IMR-90 (cell line): Measurements from ENCODE around the gene ABCA10. TPM values are rescaled to one million over a fixed set of nuclear protein-coding genes. Genes with fewer than 3 reads are reported as not detected.

ENCODE experiments used
- ATAC-seq: fragments of 200-7000 bp; cut with Tn5 transposase; 2 replicates; pipeline ENCODE4 v1.9.1; 2020; ENCODE audit warnings: low read depth, mild to moderate bottlenecking, moderate library complexity
- BruUV-seq: library from RNA; stranded (reverse); fragments of 400-500 nt; replicated peaks from 2 replicates; lab custom pipeline; 2021; lab: Mats Ljungman, UMichigan
- CTCF ChIA-PET: fragments of 300-600 bp; formaldehyde crosslinking; extraction: SDS; loops from one replicate; lab custom pipeline; 2021; ENCODE audit warnings: antibody characterized with exemption; lab: Yijun Ruan, JAX
- POLR2A ChIA-PET: fragments of 300-600 bp; sonication (Branson Sonifier 250); formaldehyde crosslinking; loops from one replicate; lab custom pipeline; 2022; ENCODE audit warnings: antibody characterized with exemption; ENCODE audit not compliant: unreplicated experiment; lab: Charles Lee
- DNase-seq: peaks from one replicate; pipeline ENCODE4 v3.0.0; 2013
- H2AFZ ChIP-seq: replicated peaks from 2 replicates; pipeline ENCODE3; 2013; ENCODE audit warnings: low read length, mild to moderate bottlenecking; ENCODE audit not compliant: poor library complexity
- H2AK5ac ChIP-seq: 2 replicates; pipeline ENCODE4 v1.6.1; 2013; ENCODE audit warnings: low read depth, low read length, inconsistent platforms
- H2AK9ac ChIP-seq: replicated peaks from 2 replicates; pipeline ENCODE3; 2013; ENCODE audit warnings: mild to moderate bottlenecking, low read depth, low read length, moderate library complexity; ENCODE audit not compliant: poor library complexity
- H2BK120ac ChIP-seq: 2 replicates; pipeline ENCODE4 v1.6.1; 2013; ENCODE audit warnings: low read depth, low read length, inconsistent platforms
- H2BK15ac ChIP-seq: 3 replicates; pipeline ENCODE4 v1.6.1; 2013; ENCODE audit warnings: low read depth, low read length, inconsistent platforms
- H2BK20ac ChIP-seq: 2 replicates; pipeline ENCODE4 v1.6.1; 2013; ENCODE audit warnings: low read depth, mild to moderate bottlenecking, inconsistent platforms, low read length, moderate library complexity
- H2BK5ac ChIP-seq: 2 replicates; pipeline ENCODE4 v1.6.1; 2013; ENCODE audit warnings: mild to moderate bottlenecking, low read depth, low read length, inconsistent platforms; ENCODE audit not compliant: poor library complexity, severe bottlenecking
- H3K14ac ChIP-seq: replicated peaks from 2 replicates; pipeline ENCODE4 v1.6.1; 2013; ENCODE audit warnings: low read depth, low read length, inconsistent platforms
- H3K18ac ChIP-seq: 2 replicates; pipeline ENCODE4 v1.6.1; 2013; ENCODE audit warnings: low read depth, low read length, control low read depth
- H3K23ac ChIP-seq: 2 replicates; pipeline ENCODE4 v1.6.1; 2013; ENCODE audit warnings: low read depth, low read length, inconsistent platforms
- H3K27ac ChIP-seq: 2 replicates; pipeline ENCODE4 v1.5.1; 2013; ENCODE audit warnings: mild to moderate bottlenecking, control low read depth, low read length; ENCODE audit not compliant: insufficient read depth
- H3K27me3 ChIP-seq: 2 replicates; pipeline ENCODE4 v1.6.1; 2013; ENCODE audit warnings: low read length; ENCODE audit not compliant: control insufficient read depth, insufficient read depth
- H3K36me3 ChIP-seq: 2 replicates; pipeline ENCODE4 v1.6.1; 2013; ENCODE audit warnings: low read length, mixed read lengths; ENCODE audit not compliant: control insufficient read depth, insufficient read depth
- H3K4ac ChIP-seq: 2 replicates; pipeline ENCODE4 v1.6.1; 2013; ENCODE audit warnings: low read depth, low read length, inconsistent platforms
- H3K4me1 ChIP-seq: 2 replicates; pipeline ENCODE4 v1.6.1; 2013; ENCODE audit warnings: low read length, mixed read lengths; ENCODE audit not compliant: control insufficient read depth, insufficient read depth
- H3K4me2 ChIP-seq: 2 replicates; pipeline ENCODE4 v1.6.1; 2013; ENCODE audit warnings: low read depth, mild to moderate bottlenecking, control low read depth, low read length, moderate library complexity
- H3K4me3 ChIP-seq: 2 replicates; pipeline ENCODE4 v1.5.1; 2013; ENCODE audit warnings: low read depth, mild to moderate bottlenecking, control low read depth, low read length, moderate library complexity; ENCODE audit not compliant: insufficient read depth
- H3K56ac ChIP-seq: 2 replicates; pipeline ENCODE4 v1.6.1; 2013; ENCODE audit warnings: low read length, inconsistent platforms; ENCODE audit not compliant: insufficient read depth; ENCODE audit errors: extremely low read depth
- H3K79me1 ChIP-seq, 2 experiments: 2 replicates each; pipeline ENCODE4 v1.6.1; 2013; ENCODE audit warnings: low read length in 2 of 2, inconsistent platforms in 1 of 2, low read depth in 1 of 2
- H3K9ac ChIP-seq: 2 replicates; pipeline ENCODE4 v1.6.1; 2013; ENCODE audit warnings: low read depth, low read length, control low read depth
- H3K9me1 ChIP-seq: 2 replicates; pipeline ENCODE4 v1.6.1; 2013; ENCODE audit warnings: low read length, inconsistent platforms; ENCODE audit not compliant: insufficient read depth
- H3K9me3 ChIP-seq: 2 replicates; pipeline ENCODE4 v1.6.1; 2013; ENCODE audit warnings: low read length; ENCODE audit not compliant: control insufficient read depth, insufficient read depth
- H4K20me1 ChIP-seq: 2 replicates; pipeline ENCODE4 v1.6.1; 2013; ENCODE audit warnings: low read length, inconsistent platforms; ENCODE audit not compliant: insufficient read depth
- H4K5ac ChIP-seq: 2 replicates; pipeline ENCODE4 v1.6.1; 2013; ENCODE audit warnings: mild to moderate bottlenecking, low read depth, low read length, control low read depth
- H4K8ac ChIP-seq, 2 experiments: 2 replicates each; pipeline ENCODE4 v1.6.1; 2013; ENCODE audit warnings: low read depth in 2 of 2, low read length in 2 of 2, control low read depth in 1 of 2, inconsistent platforms in 1 of 2
- H4K91ac ChIP-seq: 2 replicates; pipeline ENCODE4 v1.6.1; 2013; ENCODE audit warnings: low read depth, low read length, inconsistent platforms; ENCODE audit not compliant: insufficient read depth
- BHLHE40 ChIP-seq: fragments of 150-350 bp; IDR thresholded peaks from 2 replicates; pipeline ENCODE4 v1.6.1; 2016; ENCODE audit warnings: mild to moderate bottlenecking, low read depth, low read length
- CEBPB ChIP-seq: IDR thresholded peaks from 2 replicates; pipeline ENCODE4 v1.6.1; 2012; ENCODE audit warnings: low read depth, low read length, improper control_type of control experiment
- MAFK ChIP-seq: IDR thresholded peaks from 2 replicates; pipeline ENCODE4 v1.6.1; 2012; ENCODE audit warnings: low read depth, low read length, improper control_type of control experiment
- MAZ ChIP-seq: IDR thresholded peaks from 2 replicates; pipeline ENCODE4 v1.6.1; 2012; ENCODE audit warnings: low read depth, mild to moderate bottlenecking, low read length, improper control_type of control experiment, moderate library complexity, borderline replicate concordance
- MXI1 ChIP-seq: IDR thresholded peaks from 2 replicates; pipeline ENCODE4 v1.6.1; 2012; ENCODE audit warnings: low read depth, mild to moderate bottlenecking, low read length, moderate library complexity, borderline replicate concordance
- NFE2L2 ChIP-seq: fragments of 150-350 bp; IDR thresholded peaks from 2 replicates; pipeline ENCODE4 v1.6.1; 2016; ENCODE audit warnings: low read depth, mild to moderate bottlenecking, low read length
- POLR2A ChIP-seq: IDR thresholded peaks from 2 replicates; pipeline ENCODE4 v1.6.1; 2012; ENCODE audit warnings: mild to moderate bottlenecking, low read depth, low read length
- RFX5 ChIP-seq: IDR thresholded peaks from 2 replicates; pipeline ENCODE4 v1.8.0; 2012; ENCODE audit warnings: low read depth, mild to moderate bottlenecking, low read length, moderate library complexity
- SMC3 ChIP-seq: fragments of 150-350 bp; IDR thresholded peaks from 2 replicates; pipeline ENCODE4 v1.6.1; 2016; ENCODE audit warnings: low read depth, mild to moderate bottlenecking, antibody characterized with exemption, low read length, moderate library complexity
- USF2 ChIP-seq: fragments of 150-350 bp; IDR thresholded peaks from 2 replicates; pipeline ENCODE4 v1.6.1; 2017; ENCODE audit warnings: mild to moderate bottlenecking, antibody characterized with exemption, low read length, low read depth
- WGBS, 2 experiments: methylation state at CpG; one replicate each; pipeline versions ENCODE4 v1.1.5 to v1.1.7; 2013; ENCODE audit warnings: missing lambda C conversion rate in 2 of 2; ENCODE audit not compliant: insufficient read length in 1 of 2; ENCODE audit errors: extremely low coverage in 2 of 2; 5-methylcytosine and 5-hydroxymethylcytosine counted together
- dilution Hi-C: fragments of 300-500 bp; cut with HindIII; formaldehyde crosslinking; loops from one replicate; pipeline ENCODE4 v1.14.3; 2018; ENCODE audit warnings: low sequenced_read_pairs; ENCODE audit not compliant: unreplicated experiment
- in situ Hi-C: fragments of 300-500 bp; cut with MboI; formaldehyde crosslinking; loops from 3 replicates; pipeline ENCODE4 v1.14.3; 2019; ENCODE audit warnings: low sequenced_read_pairs, inconsistent platforms, mixed read lengths
- intact Hi-C: fragments of 100-400 bp; cut with micrococcal nuclease; formaldehyde crosslinking; loops from 2 replicates; pipeline ENCODE4 v1.10.0; 2022
- polyA plus RNA-seq, 3 experiments: library from polyadenylated mRNA; depleted of rRNA; stranded (reverse); fragments of >200 nt; gene quantifications; 2 replicates each; pipeline ENCODE4 v1.2.3, GENCODE V29; 2012; ENCODE audit warnings: low replicate concordance in 1 of 3
- total RNA-seq: library from RNA; depleted of rRNA; stranded (reverse); fragments of >200 nt; gene quantifications from 2 replicates; pipeline ENCODE4 v1.2.3, GENCODE V29; 2012

ABCA10 gene
- total and polyA plus RNA-seq, 2 of the 4 experiments (the other 2 are of a cell fraction) = under 0.01 to 0.03 TPM

- Histone ChIP-seq H3K56ac (no peak overlapping the region), H3K9ac (no peak overlapping the region), H4K5ac (no peak overlapping the region), H3K23ac (no peak overlapping the region), H2AFZ (no peak overlapping the region), H2BK20ac (no peak overlapping the region), H2BK15ac (no peak overlapping the region), H3K4me3 (no peak overlapping the region), H3K9me1 (no peaks in the 10 kb centered on the region), H4K91ac (no peak overlapping the region), H3K18ac (no peak overlapping the region), H3K4me1 (no peaks in the 10 kb centered on the region), H3K27ac (no peak overlapping the region), H2BK120ac (no peak overlapping the region), H3K4me2 (no peak overlapping the region), H3K9me3 (no peaks in the 10 kb centered on the region), H3K14ac (no peak overlapping the region), H3K4ac (no peak overlapping the region), H4K20me1 (no peaks in the 10 kb centered on the region), H3K79me1 (no peaks in the 10 kb centered on the region), H3K27me3 (no peaks in the 10 kb centered on the region), H2BK5ac (no peak overlapping the region), H4K8ac (no peak overlapping the region), H3K36me3 (no peaks in the 10 kb centered on the region), H2AK5ac (no peak overlapping the region), H2AK9ac (no peak overlapping the region)
- no peak for ATAC-seq
- ChIA-PET POLR2A (no interaction called here), CTCF (no interaction called here)
- WGBS, 2 experiments = no CpG with 5 or more reads among the region's 4 CpGs
- no TSS peak for BruUV-seq
- no peak for DNase-seq
- dilution Hi-C loops (no loop called here), in situ Hi-C loops (no loop called here), intact Hi-C loops (no loop called here)
- no peak for TF ChIP-seq RFX5
- TF ChIP-seq POLR2A = no peak
- no peak for TF ChIP-seq CEBPB
- no peak for TF ChIP-seq MAFK
- TF ChIP-seq MXI1 = no peak
- TF ChIP-seq NFE2L2 = no peak
- no peak for TF ChIP-seq USF2
- no peak for TF ChIP-seq MAZ
- no peak for TF ChIP-seq SMC3
- TF ChIP-seq BHLHE40 = no peak
Measured at GRCh38 chr17:69275751-69276150, 47.1 kb upstream of the ABCA10 start.
